Adrenal gland (tissue), 5 donors: ENCODE data around the gene HBE1.

Experiments
- POLR2A ChIP-seq, 2 donors: fragments of 450-650 bp; IDR thresholded peaks; one replicate each; pipeline ENCODE4 v1.6.1; 2017; ENCODE audit warnings: antibody characterized with exemption in 2 of 2, mild to moderate bottlenecking in 2 of 2, moderate library complexity in 1 of 2
- TF ChIP-seq, protein P1 (sequence below), 6 experiments: fragments of 450-650 bp in 4 of 6; fragments of 200-600 bp in 2 of 6; sonication (generic) in 1 of 6; IDR thresholded peaks; 1 replicate in 5 of 6; 2 replicates in 1 of 6; pipeline versions ENCODE4 v1.5.1 to v1.8.0; 2016 to 2021; ENCODE audit warnings: antibody characterized with exemption in 6 of 6, mild to moderate bottlenecking in 2 of 6, moderate library complexity in 1 of 6
- donor health status: DM: no; HTN: no; CAD: no.

GRCh38 chr11:5288108-5288905, 18.6 kb upstream of the HBE1 start:
- TF ChIP-seq, protein P1, sequence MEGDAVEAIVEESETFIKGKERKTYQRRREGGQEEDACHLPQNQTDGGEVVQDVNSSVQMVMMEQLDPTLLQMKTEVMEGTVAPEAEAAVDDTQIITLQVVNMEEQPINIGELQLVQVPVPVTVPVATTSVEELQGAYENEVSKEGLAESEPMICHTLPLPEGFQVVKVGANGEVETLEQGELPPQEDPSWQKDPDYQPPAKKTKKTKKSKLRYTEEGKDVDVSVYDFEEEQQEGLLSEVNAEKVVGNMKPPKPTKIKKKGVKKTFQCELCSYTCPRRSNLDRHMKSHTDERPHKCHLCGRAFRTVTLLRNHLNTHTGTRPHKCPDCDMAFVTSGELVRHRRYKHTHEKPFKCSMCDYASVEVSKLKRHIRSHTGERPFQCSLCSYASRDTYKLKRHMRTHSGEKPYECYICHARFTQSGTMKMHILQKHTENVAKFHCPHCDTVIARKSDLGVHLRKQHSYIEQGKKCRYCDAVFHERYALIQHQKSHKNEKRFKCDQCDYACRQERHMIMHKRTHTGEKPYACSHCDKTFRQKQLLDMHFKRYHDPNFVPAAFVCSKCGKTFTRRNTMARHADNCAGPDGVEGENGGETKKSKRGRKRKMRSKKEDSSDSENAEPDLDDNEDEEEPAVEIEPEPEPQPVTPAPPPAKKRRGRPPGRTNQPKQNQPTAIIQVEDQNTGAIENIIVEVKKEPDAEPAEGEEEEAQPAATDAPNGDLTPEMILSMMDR (IDR thresholded peaks at IDR 0.05), result no peak
- TF ChIP-seq POLR2A (IDR thresholded peaks at IDR 0.05), result no peak
